IMR-90 (cell line): Measurements from ENCODE around the gene CELF6. TPM values are rescaled to one million over a fixed set of nuclear protein-coding genes. Genes with fewer than 3 reads are reported as not detected.

Experiments
- ATAC-seq: fragments of 200-7000 bp; cut with Tn5 transposase; 2 replicates; pipeline ENCODE4 v1.9.1; 2020; ENCODE audit warnings: low read depth, mild to moderate bottlenecking, moderate library complexity
- BruUV-seq: library from RNA; stranded (reverse); fragments of 400-500 nt; replicated peaks from 2 replicates; lab custom pipeline; 2021; lab: Mats Ljungman, UMichigan
- CTCF ChIA-PET: fragments of 300-600 bp; formaldehyde crosslinking; extraction: SDS; loops from one replicate; lab custom pipeline; 2021; ENCODE audit warnings: antibody characterized with exemption; lab: Yijun Ruan, JAX
- POLR2A ChIA-PET: fragments of 300-600 bp; sonication (Branson Sonifier 250); formaldehyde crosslinking; loops from one replicate; lab custom pipeline; 2022; ENCODE audit warnings: antibody characterized with exemption; ENCODE audit not compliant: unreplicated experiment; lab: Charles Lee
- DNase-seq: peaks from one replicate; pipeline ENCODE4 v3.0.0; 2013
- H2AFZ ChIP-seq: replicated peaks from 2 replicates; pipeline ENCODE3; 2013; ENCODE audit warnings: low read length, mild to moderate bottlenecking; ENCODE audit not compliant: poor library complexity
- H2AK5ac ChIP-seq: 2 replicates; pipeline ENCODE4 v1.6.1; 2013; ENCODE audit warnings: low read depth, low read length, inconsistent platforms
- H2AK9ac ChIP-seq: replicated peaks from 2 replicates; pipeline ENCODE3; 2013; ENCODE audit warnings: mild to moderate bottlenecking, low read depth, low read length, moderate library complexity; ENCODE audit not compliant: poor library complexity
- H2BK120ac ChIP-seq: 2 replicates; pipeline ENCODE4 v1.6.1; 2013; ENCODE audit warnings: low read depth, low read length, inconsistent platforms
- H2BK15ac ChIP-seq: 3 replicates; pipeline ENCODE4 v1.6.1; 2013; ENCODE audit warnings: low read depth, low read length, inconsistent platforms
- H2BK20ac ChIP-seq: 2 replicates; pipeline ENCODE4 v1.6.1; 2013; ENCODE audit warnings: low read depth, mild to moderate bottlenecking, inconsistent platforms, low read length, moderate library complexity
- H2BK5ac ChIP-seq: 2 replicates; pipeline ENCODE4 v1.6.1; 2013; ENCODE audit warnings: mild to moderate bottlenecking, low read depth, low read length, inconsistent platforms; ENCODE audit not compliant: poor library complexity, severe bottlenecking
- H3K14ac ChIP-seq: replicated peaks from 2 replicates; pipeline ENCODE4 v1.6.1; 2013; ENCODE audit warnings: low read depth, low read length, inconsistent platforms
- H3K18ac ChIP-seq: 2 replicates; pipeline ENCODE4 v1.6.1; 2013; ENCODE audit warnings: low read depth, low read length, control low read depth
- H3K23ac ChIP-seq: 2 replicates; pipeline ENCODE4 v1.6.1; 2013; ENCODE audit warnings: low read depth, low read length, inconsistent platforms
- H3K27ac ChIP-seq: 2 replicates; pipeline ENCODE4 v1.5.1; 2013; ENCODE audit warnings: mild to moderate bottlenecking, control low read depth, low read length; ENCODE audit not compliant: insufficient read depth
- H3K27me3 ChIP-seq: 2 replicates; pipeline ENCODE4 v1.6.1; 2013; ENCODE audit warnings: low read length; ENCODE audit not compliant: control insufficient read depth, insufficient read depth
- H3K36me3 ChIP-seq: 2 replicates; pipeline ENCODE4 v1.6.1; 2013; ENCODE audit warnings: low read length, mixed read lengths; ENCODE audit not compliant: control insufficient read depth, insufficient read depth
- H3K4ac ChIP-seq: 2 replicates; pipeline ENCODE4 v1.6.1; 2013; ENCODE audit warnings: low read depth, low read length, inconsistent platforms
- H3K4me1 ChIP-seq: 2 replicates; pipeline ENCODE4 v1.6.1; 2013; ENCODE audit warnings: low read length, mixed read lengths; ENCODE audit not compliant: control insufficient read depth, insufficient read depth
- H3K4me2 ChIP-seq: 2 replicates; pipeline ENCODE4 v1.6.1; 2013; ENCODE audit warnings: low read depth, mild to moderate bottlenecking, control low read depth, low read length, moderate library complexity
- H3K4me3 ChIP-seq: 2 replicates; pipeline ENCODE4 v1.5.1; 2013; ENCODE audit warnings: low read depth, mild to moderate bottlenecking, control low read depth, low read length, moderate library complexity; ENCODE audit not compliant: insufficient read depth
- H3K56ac ChIP-seq: 2 replicates; pipeline ENCODE4 v1.6.1; 2013; ENCODE audit warnings: low read length, inconsistent platforms; ENCODE audit not compliant: insufficient read depth; ENCODE audit errors: extremely low read depth
- H3K79me1 ChIP-seq, 2 experiments: 2 replicates each; pipeline ENCODE4 v1.6.1; 2013; ENCODE audit warnings: low read length in 2 of 2, inconsistent platforms in 1 of 2, low read depth in 1 of 2
- H3K9ac ChIP-seq: 2 replicates; pipeline ENCODE4 v1.6.1; 2013; ENCODE audit warnings: low read depth, low read length, control low read depth
- H3K9me1 ChIP-seq: 2 replicates; pipeline ENCODE4 v1.6.1; 2013; ENCODE audit warnings: low read length, inconsistent platforms; ENCODE audit not compliant: insufficient read depth
- H3K9me3 ChIP-seq: 2 replicates; pipeline ENCODE4 v1.6.1; 2013; ENCODE audit warnings: low read length; ENCODE audit not compliant: control insufficient read depth, insufficient read depth
- H4K20me1 ChIP-seq: 2 replicates; pipeline ENCODE4 v1.6.1; 2013; ENCODE audit warnings: low read length, inconsistent platforms; ENCODE audit not compliant: insufficient read depth
- H4K5ac ChIP-seq: 2 replicates; pipeline ENCODE4 v1.6.1; 2013; ENCODE audit warnings: mild to moderate bottlenecking, low read depth, low read length, control low read depth
- H4K8ac ChIP-seq, 2 experiments: 2 replicates each; pipeline ENCODE4 v1.6.1; 2013; ENCODE audit warnings: low read depth in 2 of 2, low read length in 2 of 2, control low read depth in 1 of 2, inconsistent platforms in 1 of 2
- H4K91ac ChIP-seq: 2 replicates; pipeline ENCODE4 v1.6.1; 2013; ENCODE audit warnings: low read depth, low read length, inconsistent platforms; ENCODE audit not compliant: insufficient read depth
- NFE2L2 ChIP-seq: fragments of 150-350 bp; IDR thresholded peaks from 2 replicates; pipeline ENCODE4 v1.6.1; 2016; ENCODE audit warnings: low read depth, mild to moderate bottlenecking, low read length
- WGBS, 2 experiments: methylation state at CpG; one replicate each; pipeline versions ENCODE4 v1.1.5 to v1.1.7; 2013; ENCODE audit warnings: missing lambda C conversion rate in 2 of 2; ENCODE audit not compliant: insufficient read length in 1 of 2; ENCODE audit errors: extremely low coverage in 2 of 2; 5-methylcytosine and 5-hydroxymethylcytosine counted together
- dilution Hi-C: fragments of 300-500 bp; cut with HindIII; formaldehyde crosslinking; loops from one replicate; pipeline ENCODE4 v1.14.3; 2018; ENCODE audit warnings: low sequenced_read_pairs; ENCODE audit not compliant: unreplicated experiment
- in situ Hi-C: fragments of 300-500 bp; cut with MboI; formaldehyde crosslinking; loops from 3 replicates; pipeline ENCODE4 v1.14.3; 2019; ENCODE audit warnings: low sequenced_read_pairs, inconsistent platforms, mixed read lengths
- intact Hi-C: fragments of 100-400 bp; cut with micrococcal nuclease; formaldehyde crosslinking; loops from 2 replicates; pipeline ENCODE4 v1.10.0; 2022
- polyA plus RNA-seq, 3 experiments: library from polyadenylated mRNA; depleted of rRNA; stranded (reverse); fragments of >200 nt; gene quantifications; 2 replicates each; pipeline ENCODE4 v1.2.3, GENCODE V29; 2012; ENCODE audit warnings: low replicate concordance in 1 of 3
- total RNA-seq: library from RNA; depleted of rRNA; stranded (reverse); fragments of >200 nt; gene quantifications from 2 replicates; pipeline ENCODE4 v1.2.3, GENCODE V29; 2012

Gene CELF6
- total and polyA plus RNA-seq, 2 of the 4 experiments (the other 2 are of a cell fraction), result 0.07 TPM; not detected in 1

DNA sequence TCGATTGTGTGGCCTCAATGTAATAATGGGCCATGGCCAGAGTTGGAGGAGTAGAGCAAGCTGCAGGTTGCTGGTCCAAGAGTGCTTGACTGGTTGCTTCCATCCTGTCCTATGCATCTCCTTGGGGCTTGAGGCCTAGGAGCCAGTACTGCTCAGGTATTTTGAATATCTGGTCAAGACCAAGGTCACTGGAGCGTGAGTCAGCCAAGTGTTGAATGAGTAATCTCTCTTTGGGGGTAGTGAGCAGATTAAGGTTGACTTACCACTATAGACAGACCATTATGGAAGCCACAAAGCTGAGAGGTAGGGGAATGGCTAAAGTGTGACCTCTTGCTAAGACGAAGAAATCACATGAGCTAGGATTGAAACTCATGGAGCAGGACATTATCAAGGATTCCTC is 38.2 kb downstream of the CELF6 start:
- H3K79me1 ChIP-seq, result no peaks in the 10 kb centered on the region
- DNase-seq, result no peak
- no peak overlapping the region for H3K18ac ChIP-seq
- H4K20me1 ChIP-seq, result no peaks in the 10 kb centered on the region; the same call in 1 of the 2 replicates
- no peak overlapping the region for H3K4me2 ChIP-seq
- no peak overlapping the region for H4K91ac ChIP-seq
- ChIA-PET POLR2A (no interaction called here), CTCF (no interaction called here)
- no peak overlapping the region for H2BK5ac ChIP-seq
- H3K36me3 ChIP-seq, result no peaks in the 10 kb centered on the region
- H2AK5ac ChIP-seq, result no peak overlapping the region
- no peak overlapping the region for H2BK120ac ChIP-seq
- no TSS peak for BruUV-seq
- H3K4me1 ChIP-seq, result no peaks in the 10 kb centered on the region
- peaks cover 11% of the 10 kb centered on the region for H3K27me3 ChIP-seq
- 20% methylated on average over 1 of the region's 3 CpGs; no CpG with 5 or more reads in 1 of the 2 experiments for WGBS, 2 experiments
- no peak overlapping the region for H3K27ac ChIP-seq
- intact Hi-C loops, result no loop called here
- no peak overlapping the region for H3K23ac ChIP-seq
- no peak for ATAC-seq
- H3K9me3 ChIP-seq, result no peaks in the 10 kb centered on the region
- H2AK9ac ChIP-seq, result no peak overlapping the region
- TF ChIP-seq NFE2L2, result no peak
- H4K5ac ChIP-seq, result no peak overlapping the region
- H3K56ac ChIP-seq, result no peak overlapping the region
- H3K4ac ChIP-seq, result no peak overlapping the region
- no peak overlapping the region for H3K14ac ChIP-seq
- no peak overlapping the region for H2BK20ac ChIP-seq
- in situ Hi-C loops, result no loop called here
- H3K9ac ChIP-seq, result no peak overlapping the region
- H2AFZ ChIP-seq, result no peak overlapping the region
- H4K8ac ChIP-seq, result no peak overlapping the region
- no peak overlapping the region for H2BK15ac ChIP-seq
- H3K9me1 ChIP-seq, result no peaks in the 10 kb centered on the region
- no peak overlapping the region for H3K4me3 ChIP-seq
- dilution Hi-C loops, result no loop called here
